K562 (cell line): ENCODE measurements around the gene TADA2A. TPM values are rescaled to one million over a fixed set of nuclear protein-coding genes. Genes with fewer than 3 reads are reported as not detected.

Experiments
- ARID2 ChIP-seq: fragments of 450-650 bp; IDR thresholded peaks from 2 replicates; pipeline ENCODE4 v1.6.1; 2017; ENCODE audit warnings: antibody characterized with exemption, mild to moderate bottlenecking
- ATF1 ChIP-seq, 2 experiments: fragments of 450-650 bp in 1 of 2; IDR thresholded peaks; 2 replicates each; pipeline ENCODE4 v1.6.1; 2016; ENCODE audit warnings: missing compliant biosample characterization in 1 of 2, missing genetic modification characterization in 1 of 2
- ATF3 ChIP-seq, 2 experiments: fragments of 450-650 bp in 1 of 2; sonication (generic) in 1 of 2; formaldehyde crosslinking in 1 of 2; IDR thresholded peaks in 1 of 2; conservative IDR thresholded peaks in 1 of 2; 2 replicates each; pipeline versions ENCODE4 v1.6.1 to v1.8.1; 2016 to 2023; ENCODE audit warnings: mild to moderate bottlenecking in 2 of 2, moderate library complexity in 2 of 2, inconsistent platforms in 1 of 2, missing genetic modification reagents in 1 of 2
- BACH1 ChIP-seq: fragments of 200-800 bp; sonication (Bioruptor generic); IDR thresholded peaks from 2 replicates; pipeline ENCODE4 v1.6.1; 2016; ENCODE audit warnings: missing genetic modification characterization, missing compliant biosample characterization
- CEBPB ChIP-seq: fragments of 450-650 bp; IDR thresholded peaks from 2 replicates; pipeline ENCODE4 v1.6.1; 2016; ENCODE audit warnings: missing genetic modification characterization, missing compliant biosample characterization
- CEBPG ChIP-seq, 3 experiments: fragments of 200-800 bp in 1 of 3; sonication (Bioruptor generic) in 1 of 3; sonication (generic) in 1 of 3; formaldehyde crosslinking in 1 of 3; IDR thresholded peaks in 2 of 3; conservative IDR thresholded peaks in 1 of 3; 2 replicates each; pipeline versions ENCODE4 v1.6.1 to v1.8.0; 2016 to 2022; ENCODE audit warnings: missing compliant biosample characterization in 2 of 3, missing genetic modification characterization in 2 of 3, mild to moderate bottlenecking in 1 of 3, missing genetic modification reagents in 1 of 3
- CXXC5 ChIP-seq: fragments of 250-450 bp; sonication (Bioruptor Pico); IDR thresholded peaks from 2 replicates; pipeline ENCODE4 v1.8.0; 2022; ENCODE audit warnings: inconsistent platforms, mild to moderate bottlenecking, moderate library complexity
- DMBX1 ChIP-seq: fragments of 250-450 bp; sonication (Bioruptor Pico); IDR thresholded peaks from 2 replicates; pipeline ENCODE4 v1.8.0; 2022; ENCODE audit warnings: inconsistent platforms, mild to moderate bottlenecking, moderate library complexity, borderline replicate concordance
- EGR1 ChIP-seq: fragments of 450-650 bp; conservative IDR thresholded peaks from 2 replicates; pipeline ENCODE4 v1.6.1; 2017; ENCODE audit warnings: mild to moderate bottlenecking
- EP400 ChIP-seq: fragments of 450-650 bp; IDR thresholded peaks from 2 replicates; pipeline ENCODE4 v1.6.1; 2017; ENCODE audit warnings: antibody characterized with exemption, mild to moderate bottlenecking, moderate library complexity
- ESRRB ChIP-seq: fragments of 250-450 bp; sonication (Bioruptor Pico); IDR thresholded peaks from 2 replicates; pipeline ENCODE4 v1.5.0; 2020; ENCODE audit warnings: mild to moderate bottlenecking, moderate library complexity, borderline replicate concordance
- HNRNPK ChIP-seq: fragments of 200-400 bp; formaldehyde crosslinking; IDR thresholded peaks from one replicate; pipeline ENCODE4 v1.6.1; 2018; ENCODE audit warnings: mild to moderate bottlenecking, low read depth, low read length; ENCODE audit not compliant: poor library complexity, severe bottlenecking
- JUND ChIP-seq, 2 experiments: IDR thresholded peaks; 2 replicates in 1 of 2; 3 replicates in 1 of 2; pipeline ENCODE4 v1.6.1; 2011; ENCODE audit warnings: borderline replicate concordance in 2 of 2, low read depth in 2 of 2, low read length in 2 of 2, improper control_type of control experiment in 1 of 2, missing biosample characterization in 1 of 2, missing genetic modification characterization in 1 of 2, missing genetic modification reagents in 1 of 2
- NONO ChIP-seq, 2 experiments: fragments of 200-400 bp in 1 of 2; fragments of 450-650 bp in 1 of 2; formaldehyde crosslinking in 1 of 2; IDR thresholded peaks; 2 replicates each; pipeline ENCODE4 v1.6.1; 2017; ENCODE audit warnings: low read depth in 2 of 2, mild to moderate bottlenecking in 2 of 2, moderate library complexity in 2 of 2, low read length in 1 of 2
- PHF21A ChIP-seq: fragments of 450-650 bp; IDR thresholded peaks from 2 replicates; pipeline ENCODE4 v1.6.1; 2017; ENCODE audit warnings: low read depth, borderline replicate concordance
- POLR2H ChIP-seq: IDR thresholded peaks from 2 replicates; pipeline ENCODE4 v1.6.1; 2016; ENCODE audit warnings: missing genetic modification characterization, low read depth, mild to moderate bottlenecking, control low read depth, missing compliant biosample characterization, moderate library complexity
- RBFOX2 ChIP-seq: fragments of 200-400 bp; formaldehyde crosslinking; IDR thresholded peaks from 2 replicates; pipeline ENCODE4 v1.6.1; 2017; ENCODE audit warnings: low read depth, mild to moderate bottlenecking, low read length, moderate library complexity
- RCOR1 ChIP-seq, 2 experiments: IDR thresholded peaks; 2 replicates each; pipeline ENCODE4 v1.6.1; 2012; ENCODE audit warnings: low read depth in 2 of 2, low read length in 2 of 2, borderline replicate concordance in 1 of 2, improper control_type of control experiment in 1 of 2
- U2AF2 ChIP-seq: fragments of 200-400 bp; formaldehyde crosslinking; optimal IDR thresholded peaks from 2 replicates; pipeline ENCODE3; 2017; ENCODE audit warnings: low read depth, mild to moderate bottlenecking, low read length
- ZNF584 ChIP-seq: fragments of 200-800 bp; sonication (Bioruptor generic); IDR thresholded peaks from 2 replicates; pipeline ENCODE4 v1.6.1; 2016; ENCODE audit warnings: low read depth, mild to moderate bottlenecking, missing genetic modification characterization, missing compliant biosample characterization
- ZNF589 ChIP-seq: fragments of 200-800 bp; sonication (Bioruptor generic); IDR thresholded peaks from 2 replicates; pipeline ENCODE4 v1.6.1; 2016; ENCODE audit warnings: low read depth, missing genetic modification characterization, missing compliant biosample characterization
- ZSCAN32 ChIP-seq: fragments of 450-650 bp; formaldehyde crosslinking; IDR thresholded peaks from 2 replicates; pipeline ENCODE4 v1.4.0; 2020; ENCODE audit warnings: mild to moderate bottlenecking, moderate library complexity
- polyA plus RNA-seq, 8 experiments: library from polyadenylated mRNA; depleted of rRNA in 4 of 8; stranded (reverse) in 5 of 8; unstranded in 3 of 8; fragments of >200 nt; fragmentation: Nextera tagmentation in 2 of 8; fragmentation: Illumina TruSeq in 1 of 8; extraction: Ambion mirVana in 2 of 8; extraction: Trizol in 1 of 8; gene quantifications; 2 replicates each; pipeline versions ENCODE4 v1.2.1 to v1.2.3, GENCODE V29; 2011 to 2014; ENCODE audit warnings: inconsistent platforms in 1 of 8, missing spikeins in 1 of 8
- total RNA-seq, 7 experiments: library from RNA; depleted of rRNA in 6 of 7; stranded (reverse); fragments of >200 nt in 6 of 7; fragmentation: Illumina TruSeq in 2 of 7; extraction: Trizol in 2 of 7; gene quantifications; 2 replicates each; pipeline versions ENCODE4 v1.2.1 to v1.2.3, GENCODE V29; 2011 to 2021; ENCODE audit warnings: low replicate concordance in 1 of 7
- TF ChIP-seq, protein P1 (sequence below): fragments of 450-650 bp; formaldehyde crosslinking; IDR thresholded peaks from 2 replicates; pipeline ENCODE4 v1.4.0; 2022; ENCODE audit warnings: mild to moderate bottlenecking, moderate library complexity

Gene TADA2A
- total and polyA plus RNA-seq, 9 of the 15 experiments (the other 6 are each of a cell fraction or from before 2014, with no cell fraction given), result 13.8 to 37.7 (median 25.0) TPM

DNA sequence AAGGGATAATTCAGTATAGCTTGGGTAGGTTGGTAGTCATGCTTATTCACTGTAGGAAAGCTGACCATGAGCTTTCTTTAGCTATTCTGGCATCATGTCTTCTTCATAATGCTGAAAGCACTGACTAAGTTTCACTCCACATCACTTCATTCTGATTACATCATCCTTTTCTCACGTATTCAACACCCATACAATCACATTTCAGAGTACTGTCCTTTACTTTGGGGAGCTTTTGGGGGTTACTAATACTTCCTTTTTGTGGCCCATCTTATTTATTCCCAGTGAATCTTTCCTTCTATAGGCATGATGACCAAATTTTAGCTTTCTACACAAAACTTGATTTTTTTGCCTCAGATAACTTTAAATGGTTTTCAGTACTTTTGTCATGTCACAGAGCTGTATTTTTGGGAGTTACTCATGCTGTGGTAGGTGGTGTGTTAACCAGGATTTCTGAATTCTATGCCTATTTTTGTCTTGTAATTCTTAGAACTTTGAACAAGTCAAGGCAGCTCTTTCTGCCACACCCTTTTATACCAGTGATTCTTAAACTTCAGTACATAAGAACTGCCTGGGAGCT, 23.5 kb downstream of the TADA2A start (continued):
- TF ChIP-seq ATF3 (IDR thresholded peaks at IDR 0.05) (peak; percentile 97), ATF3 (CRISPR knock-in tag; conservative IDR thresholded peaks at IDR 0.05) (no peak), JUND (IDR thresholded peaks at IDR 0.05; ENCODE audit: borderline replicate concordance, low read depth, low read length) (peak; percentile 50; the same call in 1 of the 2 replicates), JUND (tag; IDR thresholded peaks at IDR 0.05; ENCODE audit: borderline replicate concordance, low read depth, low read length) (peak; percentile 68), PHF21A (no peak), ARID2 (no peak), RCOR1 (IDR thresholded peaks at IDR 0.05; ENCODE audit: borderline replicate concordance in 1 of 2, low read depth in 2 of 2, low read length in 2 of 2) (0 out of 4 replicates have a peak, but pooled peaks of 1 of the 2 experiments have one; percentile 9), U2AF2 (no peak), BACH1 (tag) (peak; percentile 46; the same call in 1 of the 2 replicates), NONO (IDR thresholded peaks at IDR 0.05; ENCODE audit: low read depth in 2 of 2, low read length in 1 of 2) (no peak), ZSCAN32 (CRISPR knock-in tag) (peak; percentile 75), EGR1 (no peak), ATF1 (CRISPR knock-in tag; IDR thresholded peaks at IDR 0.05) (no peak), ATF1 (tag; IDR thresholded peaks at IDR 0.05) (0 out of 2 replicates have a peak, but pooled peaks have one; percentile 34), EP400 (peak; percentile 40), RBFOX2 (0 out of 2 replicates have a peak, but pooled peaks have one; percentile 1), CEBPB (tag) (peak; percentile 66), ESRRB (no peak), ZNF584 (CRISPR knock-in tag) (0 out of 2 replicates have a peak, but pooled peaks have one; percentile 53), HNRNPK (no peak), CXXC5 (CRISPR knock-in tag) (peak; percentile 38), POLR2H (peak; percentile 31; the same call in 1 of the 2 replicates), ZNF589 (CRISPR knock-in tag) (0 out of 2 replicates have a peak, but pooled peaks have one; percentile 48), DMBX1 (peak; percentile 26), CEBPG (CRISPR knock-in tag; IDR thresholded peaks at IDR 0.05) (peak; percentile 40; the same call in 1 of the 2 replicates), CEBPG (tag; conservative IDR thresholded peaks at IDR 0.05 in 1 of 2, IDR thresholded peaks at IDR 0.05 in 1 of 2) (peak; percentile 67 to 94)
- TF ChIP-seq, protein P1, sequence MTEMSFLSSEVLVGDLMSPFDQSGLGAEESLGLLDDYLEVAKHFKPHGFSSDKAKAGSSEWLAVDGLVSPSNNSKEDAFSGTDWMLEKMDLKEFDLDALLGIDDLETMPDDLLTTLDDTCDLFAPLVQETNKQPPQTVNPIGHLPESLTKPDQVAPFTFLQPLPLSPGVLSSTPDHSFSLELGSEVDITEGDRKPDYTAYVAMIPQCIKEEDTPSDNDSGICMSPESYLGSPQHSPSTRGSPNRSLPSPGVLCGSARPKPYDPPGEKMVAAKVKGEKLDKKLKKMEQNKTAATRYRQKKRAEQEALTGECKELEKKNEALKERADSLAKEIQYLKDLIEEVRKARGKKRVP (CRISPR knock-in tag), result peak; percentile 78
